Sigmoid colon (tissue), 4 donors: Measurements from ENCODE around the gene FMN2.

ENCODE experiments used
- POLR2A ChIP-seq, 2 donors: fragments of 450-650 bp; IDR thresholded peaks; one replicate each; pipeline ENCODE4 v1.6.1; 2016; ENCODE audit warnings: antibody characterized with exemption in 2 of 2, mild to moderate bottlenecking in 2 of 2, moderate library complexity in 2 of 2
- POLR2AphosphoS5 ChIP-seq, 4 donors: sonication (generic); formaldehyde crosslinking; IDR thresholded peaks; one replicate each; pipeline ENCODE4 v1.6.1; 2017; ENCODE audit warnings: antibody characterized with exemption in 4 of 4
- TF ChIP-seq, protein P1 (sequence below), 4 experiments: fragments of 450-650 bp in 3 of 4; fragments of 200-600 bp in 1 of 4; IDR thresholded peaks; one replicate each; pipeline ENCODE4 v1.5.1; 2016 to 2019; ENCODE audit warnings: antibody characterized with exemption in 4 of 4, mild to moderate bottlenecking in 3 of 4, moderate library complexity in 2 of 4

GRCh38 chr1:240099748-240100147 is 8.1 kb downstream of the FMN2 start:
- TF ChIP-seq, protein P1, sequence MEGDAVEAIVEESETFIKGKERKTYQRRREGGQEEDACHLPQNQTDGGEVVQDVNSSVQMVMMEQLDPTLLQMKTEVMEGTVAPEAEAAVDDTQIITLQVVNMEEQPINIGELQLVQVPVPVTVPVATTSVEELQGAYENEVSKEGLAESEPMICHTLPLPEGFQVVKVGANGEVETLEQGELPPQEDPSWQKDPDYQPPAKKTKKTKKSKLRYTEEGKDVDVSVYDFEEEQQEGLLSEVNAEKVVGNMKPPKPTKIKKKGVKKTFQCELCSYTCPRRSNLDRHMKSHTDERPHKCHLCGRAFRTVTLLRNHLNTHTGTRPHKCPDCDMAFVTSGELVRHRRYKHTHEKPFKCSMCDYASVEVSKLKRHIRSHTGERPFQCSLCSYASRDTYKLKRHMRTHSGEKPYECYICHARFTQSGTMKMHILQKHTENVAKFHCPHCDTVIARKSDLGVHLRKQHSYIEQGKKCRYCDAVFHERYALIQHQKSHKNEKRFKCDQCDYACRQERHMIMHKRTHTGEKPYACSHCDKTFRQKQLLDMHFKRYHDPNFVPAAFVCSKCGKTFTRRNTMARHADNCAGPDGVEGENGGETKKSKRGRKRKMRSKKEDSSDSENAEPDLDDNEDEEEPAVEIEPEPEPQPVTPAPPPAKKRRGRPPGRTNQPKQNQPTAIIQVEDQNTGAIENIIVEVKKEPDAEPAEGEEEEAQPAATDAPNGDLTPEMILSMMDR (IDR thresholded peaks at IDR 0.05) = no peak
- TF ChIP-seq POLR2A (IDR thresholded peaks at IDR 0.05) (no peak), POLR2AphosphoS5 (IDR thresholded peaks at IDR 0.05) (no peak)
